ENCODE results near the gene RPL41.

Gene RPL41

DNA sequence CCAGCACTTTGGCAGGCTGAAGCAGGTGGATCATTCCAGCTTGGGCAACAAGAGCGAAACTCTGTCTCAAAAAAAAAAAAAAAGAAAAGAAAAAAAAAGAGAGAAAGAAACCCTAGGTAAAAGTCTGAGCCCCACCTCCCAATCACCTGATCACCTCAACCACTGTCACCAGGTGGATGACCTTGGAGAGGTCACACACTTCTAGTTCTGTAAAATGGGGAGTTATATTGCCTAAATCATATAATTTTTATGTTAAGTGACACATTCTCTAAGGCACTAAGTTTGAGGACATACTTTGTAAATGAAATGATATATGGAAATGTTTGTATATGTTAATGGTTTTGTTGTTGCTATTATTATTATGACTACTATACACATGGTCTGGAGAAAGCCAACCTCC is 38.0 kb upstream of the RPL41 start:
- Histone ChIP-seq H3K9ac (ENCODE audit: low read length) (no peak overlapping the region), H3K4me2 (ENCODE audit: low read depth, low read length) (peak overlapping the region; percentile 91; the same call in 1 of the 2 replicates)
- TF ChIP-seq EZH2 (optimal IDR thresholded peaks at IDR 0.05; ENCODE audit: low read depth, low read length) (no peak), EZH2phosphoT487 (IDR thresholded peaks at IDR 0.05; ENCODE audit: low read length) (no peak)
- TF ChIP-seq, protein P1, sequence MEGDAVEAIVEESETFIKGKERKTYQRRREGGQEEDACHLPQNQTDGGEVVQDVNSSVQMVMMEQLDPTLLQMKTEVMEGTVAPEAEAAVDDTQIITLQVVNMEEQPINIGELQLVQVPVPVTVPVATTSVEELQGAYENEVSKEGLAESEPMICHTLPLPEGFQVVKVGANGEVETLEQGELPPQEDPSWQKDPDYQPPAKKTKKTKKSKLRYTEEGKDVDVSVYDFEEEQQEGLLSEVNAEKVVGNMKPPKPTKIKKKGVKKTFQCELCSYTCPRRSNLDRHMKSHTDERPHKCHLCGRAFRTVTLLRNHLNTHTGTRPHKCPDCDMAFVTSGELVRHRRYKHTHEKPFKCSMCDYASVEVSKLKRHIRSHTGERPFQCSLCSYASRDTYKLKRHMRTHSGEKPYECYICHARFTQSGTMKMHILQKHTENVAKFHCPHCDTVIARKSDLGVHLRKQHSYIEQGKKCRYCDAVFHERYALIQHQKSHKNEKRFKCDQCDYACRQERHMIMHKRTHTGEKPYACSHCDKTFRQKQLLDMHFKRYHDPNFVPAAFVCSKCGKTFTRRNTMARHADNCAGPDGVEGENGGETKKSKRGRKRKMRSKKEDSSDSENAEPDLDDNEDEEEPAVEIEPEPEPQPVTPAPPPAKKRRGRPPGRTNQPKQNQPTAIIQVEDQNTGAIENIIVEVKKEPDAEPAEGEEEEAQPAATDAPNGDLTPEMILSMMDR (IDR thresholded peaks at IDR 0.05; ENCODE audit: low read length): no peak

GRCh38 chr12:56078931-56079722 is 37.3 kb upstream of the RPL41 start:
- Histone ChIP-seq H3F3A (ENCODE audit: insufficient read depth, low read length) (peaks cover 8% of the 10 kb centered on the region), H3K4me2 (ENCODE audit: low read depth, low read length) (peak overlapping the region; percentile 91), H3K9me3 (replicated peaks; ENCODE audit: insufficient read depth, low read length) (no peaks in the 10 kb centered on the region), H3K9ac (ENCODE audit: low read length) (peak overlapping the region; percentile 37; the same call in 1 of the 2 replicates), H3K4me1 (ENCODE audit: low read length) (no peaks in the 10 kb centered on the region), H3K79me2 (ENCODE audit: low read length) (no peaks in the 10 kb centered on the region), H3K9me2 (replicated peaks; ENCODE audit: insufficient read depth, low read length) (no peaks in the 10 kb centered on the region), H2AFZ (ENCODE audit: low read length) (peak overlapping the region; percentile 95), H3K27me3 (replicated peaks; ENCODE audit: insufficient read depth, low read length) (peaks cover 29% of the 10 kb centered on the region), H3K36me3 (replicated peaks; ENCODE audit: insufficient read depth, low read length) (no peaks in the 10 kb centered on the region), H3K27ac (ENCODE audit: low read length) (no peak overlapping the region; the same call in 1 of the 2 replicates), H4K20me1 (ENCODE audit: insufficient read depth, low read length) (no peaks in the 10 kb centered on the region), H3K4me3 (ENCODE audit: low read length) (peak overlapping the region; percentile 72)
- peak; percentile 64 for DNase-seq
- no peak for TF ChIP-seq EZH2 (optimal IDR thresholded peaks at IDR 0.05; ENCODE audit: low read depth, low read length)
- TF ChIP-seq, protein P1 (IDR thresholded peaks at IDR 0.05; ENCODE audit: low read length): peak; percentile 71
- no peak for TF ChIP-seq EZH2phosphoT487 (IDR thresholded peaks at IDR 0.05; ENCODE audit: low read length)

More for the DNA sequence above, 38.0 kb upstream of the RPL41 start:
- Histone ChIP-seq H2AFZ (ENCODE audit: low read length) (no peak overlapping the region), H3K27ac (ENCODE audit: low read length) (no peak overlapping the region), H3K4me3 (ENCODE audit: low read length) (no peak overlapping the region), H3K79me2 (ENCODE audit: low read length) (no peaks in the 10 kb centered on the region), H4K20me1 (ENCODE audit: insufficient read depth, low read length) (no peaks in the 10 kb centered on the region), H3K36me3 (replicated peaks; ENCODE audit: insufficient read depth, low read length) (no peaks in the 10 kb centered on the region), H3K4me1 (ENCODE audit: low read length) (no peaks in the 10 kb centered on the region), H3F3A (ENCODE audit: insufficient read depth, low read length) (peaks cover 8% of the 10 kb centered on the region), H3K9me3 (replicated peaks; ENCODE audit: insufficient read depth, low read length) (no peaks in the 10 kb centered on the region), H3K27me3 (replicated peaks; ENCODE audit: insufficient read depth, low read length) (peaks cover 28% of the 10 kb centered on the region), H3K9me2 (replicated peaks; ENCODE audit: insufficient read depth, low read length) (no peaks in the 10 kb centered on the region)
- no peak for DNase-seq

DNA sequence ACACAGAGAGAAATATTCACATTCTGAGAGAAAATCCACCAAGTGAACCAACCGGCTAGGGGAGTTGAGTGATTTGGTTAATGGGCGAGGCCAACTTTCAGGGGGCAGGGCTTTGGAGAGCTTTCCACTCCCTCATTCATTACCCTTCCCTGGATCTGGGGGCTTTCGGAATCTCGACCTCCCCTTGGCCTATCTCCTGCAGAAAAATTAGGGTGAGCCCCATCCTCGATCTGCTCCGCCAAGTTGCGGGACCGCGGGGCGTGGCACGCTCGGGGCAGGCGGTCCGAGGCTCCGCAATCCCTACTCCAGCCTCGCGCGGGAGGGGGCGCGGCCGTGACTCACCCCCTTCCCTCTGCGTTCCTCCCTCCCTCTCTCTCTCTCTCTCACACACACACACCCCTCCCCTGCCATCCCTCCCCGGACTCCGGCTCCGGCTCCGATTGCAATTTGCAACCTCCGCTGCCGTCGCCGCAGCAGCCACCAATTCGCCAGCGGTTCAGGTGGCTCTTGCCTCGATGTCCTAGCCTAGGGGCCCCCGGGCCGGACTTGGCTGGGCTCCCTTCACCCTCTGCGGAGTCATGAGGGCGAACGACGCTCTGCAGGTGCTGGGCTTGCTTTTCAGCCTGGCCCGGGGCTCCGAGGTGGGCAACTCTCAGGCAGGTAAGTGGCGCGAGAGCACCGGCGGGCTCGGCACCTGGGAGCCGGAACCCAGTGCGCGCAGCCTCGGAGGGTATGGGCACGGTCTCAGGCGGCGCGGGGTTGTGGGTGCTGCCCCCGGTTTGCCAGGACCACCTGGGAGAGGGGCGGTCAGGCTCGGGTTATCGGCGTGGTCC is 36.5 kb upstream of the RPL41 start, which contains the start of gene ERBB3:
TSS of gene ERBB3 (plus strand) at position 443 of the 833 bp plus-strand sequence. CDS start at position 579, 136 bp downstream.
- no peak for TF ChIP-seq EZH2phosphoT487 (IDR thresholded peaks at IDR 0.05; ENCODE audit: low read length)
- TF ChIP-seq, protein P1 (IDR thresholded peaks at IDR 0.05; ENCODE audit: low read length): no peak
- no peak for TF ChIP-seq EZH2 (optimal IDR thresholded peaks at IDR 0.05; ENCODE audit: low read depth, low read length)
- Histone ChIP-seq H3K4me2 (ENCODE audit: low read depth, low read length) (peak within 1 kb of the TSS; percentile 91), H3K27me3 (replicated peaks; ENCODE audit: insufficient read depth, low read length) (peaks cover 29% of the 10 kb centered on the region), H3K27ac (ENCODE audit: low read length) (no peak within 1 kb of the TSS; the same call in 1 of the 2 replicates), H3K9me3 (replicated peaks; ENCODE audit: insufficient read depth, low read length) (no peaks in the 10 kb centered on the region), H3K79me2 (ENCODE audit: low read length) (no peaks in the 10 kb centered on the region), H3K9ac (ENCODE audit: low read length) (peak within 1 kb of the TSS; percentile 37; the same call in 1 of the 2 replicates), H4K20me1 (ENCODE audit: insufficient read depth, low read length) (no peaks in the 10 kb centered on the region), H3K4me1 (ENCODE audit: low read length) (no peaks in the 10 kb centered on the region), H2AFZ (ENCODE audit: low read length) (peak within 1 kb of the TSS; percentile 95), H3K36me3 (replicated peaks; ENCODE audit: insufficient read depth, low read length) (no peaks in the 10 kb centered on the region), H3F3A (ENCODE audit: insufficient read depth, low read length) (peaks cover 8% of the 10 kb centered on the region), H3K4me3 (ENCODE audit: low read length) (peak within 1 kb of the TSS; percentile 72), H3K9me2 (replicated peaks; ENCODE audit: insufficient read depth, low read length) (no peaks in the 10 kb centered on the region)
- peak; percentile 38 for DNase-seq
